GM23338 (cell line): Measurements from ENCODE around the gene ZNF536. TPM values are rescaled to one million over a fixed set of nuclear protein-coding genes. Genes with fewer than 3 reads are reported as not detected.

Experiments
- ATAC-seq: fragments of 200-7000 bp; cut with Tn5 transposase; 3 replicates; pipeline ENCODE4 v1.9.1; 2020
- DNase-seq: peaks from one replicate; pipeline ENCODE4 v3.0.0-alpha.2; 2015; ENCODE audit warnings: low spot score
- H2AFZ ChIP-seq: fragments of 200-600 bp; sonication (generic); 2 replicates; pipeline ENCODE4 v1.8.0; 2016; ENCODE audit warnings: antibody characterized with exemption, mild to moderate bottlenecking, moderate library complexity
- H3F3A ChIP-seq: fragments of 200-600 bp; sonication (generic); replicated peaks from 2 replicates; pipeline ENCODE4 v1.8.0; 2017; ENCODE audit warnings: antibody characterized with exemption, mixed run types, low read depth
- H3K27ac ChIP-seq: fragments of 200-600 bp; sonication (generic); 2 replicates; pipeline ENCODE4 v1.6.1; 2016; ENCODE audit warnings: low read depth
- H3K27me3 ChIP-seq: fragments of 200-600 bp; sonication (generic); 2 replicates; pipeline ENCODE4 v1.8.0; 2016; ENCODE audit warnings: mild to moderate bottlenecking, mixed run types, moderate library complexity; ENCODE audit not compliant: insufficient read depth
- H3K36me3 ChIP-seq: fragments of 200-600 bp; sonication (generic); 2 replicates; pipeline ENCODE4 v1.8.0; 2016; ENCODE audit warnings: mild to moderate bottlenecking; ENCODE audit not compliant: insufficient read depth
- H3K4me1 ChIP-seq: fragments of 200-600 bp; sonication (generic); 2 replicates; pipeline ENCODE4 v1.8.0; 2016; ENCODE audit warnings: mild to moderate bottlenecking, moderate library complexity; ENCODE audit not compliant: insufficient read depth
- H3K4me2 ChIP-seq: fragments of 200-600 bp; sonication (generic); 2 replicates; pipeline ENCODE4 v1.7.1; 2017; ENCODE audit warnings: mixed run types
- H3K4me3 ChIP-seq: fragments of 200-600 bp; sonication (generic); 2 replicates; pipeline ENCODE4 v1.6.1; 2016; ENCODE audit warnings: mixed run types
- H3K79me2 ChIP-seq: fragments of 200-600 bp; sonication (generic); replicated peaks from 2 replicates; pipeline ENCODE4 v1.8.0; 2017; ENCODE audit warnings: mild to moderate bottlenecking; ENCODE audit not compliant: insufficient read depth
- H3K9me2 ChIP-seq: fragments of 200-600 bp; sonication (generic); 2 replicates; pipeline ENCODE4 v1.8.0; 2017; ENCODE audit not compliant: insufficient read depth
- H4K20me1 ChIP-seq: fragments of 200-600 bp; sonication (generic); replicated peaks from 2 replicates; pipeline ENCODE4 v1.8.0; 2017; ENCODE audit warnings: mild to moderate bottlenecking; ENCODE audit not compliant: insufficient read depth
- H3K27ac Mint-ChIP-seq: 2 replicates; pipeline ENCODE4 v1.8.0; 2020; ENCODE audit warnings: inconsistent platforms, mild to moderate bottlenecking, moderate library complexity, mixed read lengths
- H3K27me3 Mint-ChIP-seq: 3 replicates; pipeline ENCODE4 v1.8.0; 2022; ENCODE audit warnings: low read depth, mild to moderate bottlenecking, moderate library complexity, mixed read lengths, inconsistent platforms; ENCODE audit not compliant: insufficient read depth, poor library complexity
- H3K36me3 Mint-ChIP-seq: 3 replicates; pipeline ENCODE4 v1.8.0; 2021; ENCODE audit warnings: low read depth, mild to moderate bottlenecking, inconsistent platforms, moderate library complexity, mixed read lengths
- H3K4me1 Mint-ChIP-seq: 3 replicates; pipeline ENCODE4 v1.8.0; 2020; ENCODE audit warnings: mild to moderate bottlenecking, inconsistent platforms, mixed read lengths
- H3K4me3 Mint-ChIP-seq: 3 replicates; pipeline ENCODE4 v1.8.0; 2021; ENCODE audit warnings: moderate library complexity, mild to moderate bottlenecking, inconsistent platforms, mixed read lengths
- H3K9me3 Mint-ChIP-seq: 3 replicates; pipeline ENCODE4 v1.8.0; 2020; ENCODE audit warnings: moderate library complexity, mild to moderate bottlenecking, inconsistent platforms, mixed read lengths
- CREB1 ChIP-seq: fragments of 250-450 bp; sonication (Bioruptor Pico); IDR thresholded peaks from 2 replicates; pipeline ENCODE4 v1.5.0; 2020; ENCODE audit warnings: low read depth, mild to moderate bottlenecking, moderate library complexity
- ETS1 ChIP-seq: IDR thresholded peaks from 2 replicates; pipeline ENCODE4 v1.6.1; 2016; ENCODE audit warnings: antibody characterized with exemption
- EZH2 ChIP-seq: fragments of 200-600 bp; sonication (generic); IDR thresholded peaks from one replicate; pipeline ENCODE4 v1.8.0; 2017; ENCODE audit warnings: antibody characterized with exemption, mild to moderate bottlenecking, low read depth; ENCODE audit not compliant: unreplicated experiment
- EZH2phosphoT487 ChIP-seq: fragments of 200-600 bp; sonication (generic); IDR thresholded peaks from one replicate; pipeline ENCODE4 v1.8.1; 2018; ENCODE audit warnings: antibody characterized with exemption; ENCODE audit not compliant: unreplicated experiment
- JUNB ChIP-seq: IDR thresholded peaks from one replicate; pipeline ENCODE4 v1.6.1; 2016; ENCODE audit warnings: antibody characterized with exemption; ENCODE audit not compliant: unreplicated experiment
- NANOG ChIP-seq: IDR thresholded peaks from 2 replicates; pipeline ENCODE4 v1.6.1; 2016; ENCODE audit warnings: antibody characterized with exemption, borderline replicate concordance
- POLR2AphosphoS5 ChIP-seq: IDR thresholded peaks from 2 replicates; pipeline ENCODE4 v1.6.1; 2016; ENCODE audit warnings: antibody characterized with exemption, low read depth
- STAT1 ChIP-seq: IDR thresholded peaks from one replicate; pipeline ENCODE4 v1.6.1; 2016; ENCODE audit warnings: antibody characterized with exemption; ENCODE audit not compliant: unreplicated experiment
- ZNF114 ChIP-seq: fragments of 250-450 bp; sonication (Bioruptor Pico); IDR thresholded peaks from 2 replicates; pipeline ENCODE4 v1.5.0; 2020; ENCODE audit warnings: mild to moderate bottlenecking, moderate library complexity
- polyA plus RNA-seq: library from polyadenylated mRNA; unstranded; fragments of >200 nt; fragmentation: Nextera tagmentation; extraction: Ambion mirVana; gene quantifications from 2 replicates; pipeline ENCODE4 v1.2.1, GENCODE V29; 2016
- total RNA-seq: library from RNA; depleted of rRNA; stranded (reverse); fragments of >200 nt; shearing (Covaris generic); gene quantifications from 2 replicates; pipeline ENCODE4 v1.2.3, GENCODE V29; 2014
- TF ChIP-seq, protein P1 (sequence below), 2 experiments: fragments of 200-600 bp in 1 of 2; sonication (generic) in 1 of 2; conservative IDR thresholded peaks; 2 replicates each; pipeline versions ENCODE4 v1.5.1 to v1.6.1; 2016 to 2017; ENCODE audit warnings: antibody characterized with exemption in 2 of 2, low read depth in 2 of 2, mild to moderate bottlenecking in 2 of 2, moderate library complexity in 1 of 2
- TF ChIP-seq, protein P2 (sequence below): IDR thresholded peaks from one replicate; pipeline ENCODE4 v1.6.1; 2018; ENCODE audit warnings: antibody characterized with exemption; ENCODE audit not compliant: unreplicated experiment

ZNF536 gene
- total and polyA plus RNA-seq, 2 experiments from 2014 or later = 0.07 TPM; not detected in 1

- H3K4me3 Mint-ChIP-seq = no peak overlapping the region
- ATAC-seq (no peak), DNase-seq (no peak)
Measured at GRCh38 chr19:30356951-30357579, 15.1 kb upstream of the ZNF536 start.

DNA sequence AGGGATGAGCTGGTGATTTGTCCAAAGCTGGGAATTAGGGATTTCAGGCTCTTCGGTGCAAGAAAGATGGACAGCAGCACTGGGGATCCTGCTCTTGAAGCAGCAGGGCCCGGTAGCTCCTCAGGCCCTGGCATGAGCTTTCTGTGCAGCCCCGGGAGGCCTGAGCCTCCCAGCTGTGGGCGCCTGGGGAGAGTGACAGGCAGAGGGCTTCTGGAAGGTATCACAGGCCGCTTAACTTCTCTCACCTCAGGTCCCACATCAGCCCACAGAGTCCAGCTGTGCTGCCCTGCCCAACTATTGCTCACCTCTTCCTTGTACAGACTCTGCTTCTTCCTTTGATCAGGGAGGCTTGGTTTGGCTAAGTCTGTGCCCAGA is 14.6 kb upstream of the ZNF536 start:
- DNase-seq (no peak), ATAC-seq (no peak)
- Mint-ChIP-seq H3K27ac (no peak overlapping the region), H3K9me3 (peaks cover 5% of the 10 kb centered on the region; the same call in 1 of the 3 replicates), H3K4me3 (no peak overlapping the region), H3K36me3 (no peaks in the 10 kb centered on the region; the same call in 2 of the 3 replicates), H3K27me3 (peaks cover 14% of the 10 kb centered on the region), H3K4me1 (peaks cover 28% of the 10 kb centered on the region)
- no peaks in the 10 kb centered on the region for H3K79me2 ChIP-seq
- no peaks in the 10 kb centered on the region for H3K27me3 ChIP-seq
- H3K27ac ChIP-seq = no peak overlapping the region
- H3K9me2 ChIP-seq = peaks cover 6% of the 10 kb centered on the region
- no peaks in the 10 kb centered on the region for H4K20me1 ChIP-seq
- H3K4me1 ChIP-seq = peaks cover 13% of the 10 kb centered on the region
- H3K4me2 ChIP-seq = no peak overlapping the region
- no peak overlapping the region for H3K4me3 ChIP-seq
- no peaks in the 10 kb centered on the region for H3K36me3 ChIP-seq
- H3F3A ChIP-seq = no peaks in the 10 kb centered on the region
- no peak overlapping the region for H2AFZ ChIP-seq
- TF ChIP-seq NANOG = no peak

More at GRCh38 chr19:30356951-30357579, 15.1 kb upstream of the ZNF536 start:
- Histone ChIP-seq H3K36me3 (no peaks in the 10 kb centered on the region), H3K9me2 (peaks cover 2% of the 10 kb centered on the region), H3K4me3 (no peak overlapping the region), H3F3A (no peaks in the 10 kb centered on the region), H4K20me1 (no peaks in the 10 kb centered on the region), H2AFZ (no peak overlapping the region), H3K27me3 (no peaks in the 10 kb centered on the region), H3K4me1 (peaks cover 18% of the 10 kb centered on the region), H3K79me2 (no peaks in the 10 kb centered on the region), H3K27ac (no peak overlapping the region), H3K4me2 (no peak overlapping the region)
- no peak overlapping the region for H3K27ac Mint-ChIP-seq
- peaks cover 16% of the 10 kb centered on the region for H3K27me3 Mint-ChIP-seq
- peaks cover 33% of the 10 kb centered on the region for H3K4me1 Mint-ChIP-seq
- H3K36me3 Mint-ChIP-seq = no peaks in the 10 kb centered on the region; the same call in 2 of the 3 replicates
- TF ChIP-seq EZH2 = no peak
- peaks cover 5% of the 10 kb centered on the region; the same call in 1 of the 3 replicates for H3K9me3 Mint-ChIP-seq

- Histone ChIP-seq H3K9me2 (peaks cover 6% of the 10 kb centered on the region), H3K4me3 (no peak overlapping the region)
- no peak for TF ChIP-seq ETS1
- no peak for TF ChIP-seq POLR2AphosphoS5
- TF ChIP-seq, protein P1, sequence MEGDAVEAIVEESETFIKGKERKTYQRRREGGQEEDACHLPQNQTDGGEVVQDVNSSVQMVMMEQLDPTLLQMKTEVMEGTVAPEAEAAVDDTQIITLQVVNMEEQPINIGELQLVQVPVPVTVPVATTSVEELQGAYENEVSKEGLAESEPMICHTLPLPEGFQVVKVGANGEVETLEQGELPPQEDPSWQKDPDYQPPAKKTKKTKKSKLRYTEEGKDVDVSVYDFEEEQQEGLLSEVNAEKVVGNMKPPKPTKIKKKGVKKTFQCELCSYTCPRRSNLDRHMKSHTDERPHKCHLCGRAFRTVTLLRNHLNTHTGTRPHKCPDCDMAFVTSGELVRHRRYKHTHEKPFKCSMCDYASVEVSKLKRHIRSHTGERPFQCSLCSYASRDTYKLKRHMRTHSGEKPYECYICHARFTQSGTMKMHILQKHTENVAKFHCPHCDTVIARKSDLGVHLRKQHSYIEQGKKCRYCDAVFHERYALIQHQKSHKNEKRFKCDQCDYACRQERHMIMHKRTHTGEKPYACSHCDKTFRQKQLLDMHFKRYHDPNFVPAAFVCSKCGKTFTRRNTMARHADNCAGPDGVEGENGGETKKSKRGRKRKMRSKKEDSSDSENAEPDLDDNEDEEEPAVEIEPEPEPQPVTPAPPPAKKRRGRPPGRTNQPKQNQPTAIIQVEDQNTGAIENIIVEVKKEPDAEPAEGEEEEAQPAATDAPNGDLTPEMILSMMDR (conservative IDR thresholded peaks at IDR 0.05; ENCODE audit: low read depth in 2 of 2) = no peak
- TF ChIP-seq, protein P2, sequence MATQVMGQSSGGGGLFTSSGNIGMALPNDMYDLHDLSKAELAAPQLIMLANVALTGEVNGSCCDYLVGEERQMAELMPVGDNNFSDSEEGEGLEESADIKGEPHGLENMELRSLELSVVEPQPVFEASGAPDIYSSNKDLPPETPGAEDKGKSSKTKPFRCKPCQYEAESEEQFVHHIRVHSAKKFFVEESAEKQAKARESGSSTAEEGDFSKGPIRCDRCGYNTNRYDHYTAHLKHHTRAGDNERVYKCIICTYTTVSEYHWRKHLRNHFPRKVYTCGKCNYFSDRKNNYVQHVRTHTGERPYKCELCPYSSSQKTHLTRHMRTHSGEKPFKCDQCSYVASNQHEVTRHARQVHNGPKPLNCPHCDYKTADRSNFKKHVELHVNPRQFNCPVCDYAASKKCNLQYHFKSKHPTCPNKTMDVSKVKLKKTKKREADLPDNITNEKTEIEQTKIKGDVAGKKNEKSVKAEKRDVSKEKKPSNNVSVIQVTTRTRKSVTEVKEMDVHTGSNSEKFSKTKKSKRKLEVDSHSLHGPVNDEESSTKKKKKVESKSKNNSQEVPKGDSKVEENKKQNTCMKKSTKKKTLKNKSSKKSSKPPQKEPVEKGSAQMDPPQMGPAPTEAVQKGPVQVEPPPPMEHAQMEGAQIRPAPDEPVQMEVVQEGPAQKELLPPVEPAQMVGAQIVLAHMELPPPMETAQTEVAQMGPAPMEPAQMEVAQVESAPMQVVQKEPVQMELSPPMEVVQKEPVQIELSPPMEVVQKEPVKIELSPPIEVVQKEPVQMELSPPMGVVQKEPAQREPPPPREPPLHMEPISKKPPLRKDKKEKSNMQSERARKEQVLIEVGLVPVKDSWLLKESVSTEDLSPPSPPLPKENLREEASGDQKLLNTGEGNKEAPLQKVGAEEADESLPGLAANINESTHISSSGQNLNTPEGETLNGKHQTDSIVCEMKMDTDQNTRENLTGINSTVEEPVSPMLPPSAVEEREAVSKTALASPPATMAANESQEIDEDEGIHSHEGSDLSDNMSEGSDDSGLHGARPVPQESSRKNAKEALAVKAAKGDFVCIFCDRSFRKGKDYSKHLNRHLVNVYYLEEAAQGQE = no peak
- no peak for TF ChIP-seq EZH2
- TF ChIP-seq CREB1 = no peak
- no peak for TF ChIP-seq STAT1
- TF ChIP-seq ZNF114 = no peak
- no peak for TF ChIP-seq EZH2phosphoT487
- TF ChIP-seq JUNB = no peak
Measured at GRCh38 chr19:30358319-30358718, 13.9 kb upstream of the ZNF536 start.

More at GRCh38 chr19:30358319-30358718, 13.9 kb upstream of the ZNF536 start:
- DNase-seq (no peak), ATAC-seq (no peak)
- no peak overlapping the region for H3K4me2 ChIP-seq
- peaks cover 20% of the 10 kb centered on the region for H3K4me1 Mint-ChIP-seq
- H3K36me3 ChIP-seq = no peaks in the 10 kb centered on the region
- no peaks in the 10 kb centered on the region for H4K20me1 ChIP-seq
- peaks cover 13% of the 10 kb centered on the region for H3K4me1 ChIP-seq
- no peak overlapping the region for H3K4me3 Mint-ChIP-seq
- H3F3A ChIP-seq = no peaks in the 10 kb centered on the region
- H3K27ac ChIP-seq = no peak overlapping the region
- no peaks in the 10 kb centered on the region for H3K27me3 ChIP-seq
- no peaks in the 10 kb centered on the region; the same call in 2 of the 3 replicates for H3K36me3 Mint-ChIP-seq
- H2AFZ ChIP-seq = no peak overlapping the region
- no peak overlapping the region for H3K27ac Mint-ChIP-seq
- H3K27me3 Mint-ChIP-seq = peaks cover 17% of the 10 kb centered on the region
- peaks cover 5% of the 10 kb centered on the region; the same call in 1 of the 3 replicates for H3K9me3 Mint-ChIP-seq
- H3K79me2 ChIP-seq = no peaks in the 10 kb centered on the region
